Testis (tissue), 2 donors: Measurements from ENCODE around the gene INTS11.

Experiments used
- POLR2A ChIP-seq: fragments of 450-650 bp; IDR thresholded peaks from one replicate; pipeline ENCODE4 v1.6.1; 2017; ENCODE audit warnings: antibody characterized with exemption, mild to moderate bottlenecking, moderate library complexity
- TF ChIP-seq, protein P1 (sequence below), 3 experiments: fragments of 450-650 bp in 2 of 3; fragments of 200-600 bp in 1 of 3; sonication (generic) in 1 of 3; IDR thresholded peaks; one replicate each; pipeline ENCODE4 v1.5.1; 2016 to 2019; ENCODE audit warnings: antibody characterized with exemption in 3 of 3, mild to moderate bottlenecking in 2 of 3, moderate library complexity in 1 of 3

DNA sequence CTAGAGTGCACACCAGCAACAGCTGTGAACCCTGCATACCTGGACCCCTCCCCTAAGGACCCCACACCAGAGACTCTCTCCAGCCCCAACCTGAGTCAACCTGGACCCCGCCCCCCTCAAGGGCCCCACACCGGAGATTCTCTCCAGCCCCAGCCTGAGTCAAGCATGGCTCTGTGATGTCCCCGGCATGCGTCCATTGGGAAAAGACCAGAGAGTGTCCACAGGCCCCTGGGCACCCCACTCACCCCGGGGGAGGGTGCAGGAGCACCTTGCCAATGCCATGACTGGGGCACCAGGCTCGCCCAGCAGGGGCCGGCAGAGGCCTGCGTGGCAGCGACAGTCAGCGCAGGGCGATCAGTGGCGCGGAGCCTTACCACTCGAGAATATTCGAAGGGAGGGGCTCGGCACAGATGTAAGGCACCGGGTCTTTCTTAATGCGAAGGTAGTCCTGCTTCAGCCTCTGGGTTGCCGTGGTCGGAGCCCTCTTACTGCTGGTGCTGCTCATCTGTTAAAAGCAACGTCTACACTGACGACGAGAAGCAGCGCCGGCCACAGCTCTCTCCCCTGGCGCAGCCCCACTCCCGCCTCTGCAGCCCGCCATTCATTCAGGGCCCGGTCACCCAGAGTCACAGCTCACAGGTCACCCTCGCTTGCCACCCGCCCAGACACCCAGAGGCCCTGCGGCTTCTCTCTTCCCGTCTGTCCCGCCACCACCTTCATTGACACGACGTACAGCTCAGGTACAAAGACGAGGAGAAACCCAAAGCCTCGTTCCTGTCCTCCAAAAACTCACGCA is 56.8 kb downstream of the INTS11 start:
- TF ChIP-seq, protein P1, sequence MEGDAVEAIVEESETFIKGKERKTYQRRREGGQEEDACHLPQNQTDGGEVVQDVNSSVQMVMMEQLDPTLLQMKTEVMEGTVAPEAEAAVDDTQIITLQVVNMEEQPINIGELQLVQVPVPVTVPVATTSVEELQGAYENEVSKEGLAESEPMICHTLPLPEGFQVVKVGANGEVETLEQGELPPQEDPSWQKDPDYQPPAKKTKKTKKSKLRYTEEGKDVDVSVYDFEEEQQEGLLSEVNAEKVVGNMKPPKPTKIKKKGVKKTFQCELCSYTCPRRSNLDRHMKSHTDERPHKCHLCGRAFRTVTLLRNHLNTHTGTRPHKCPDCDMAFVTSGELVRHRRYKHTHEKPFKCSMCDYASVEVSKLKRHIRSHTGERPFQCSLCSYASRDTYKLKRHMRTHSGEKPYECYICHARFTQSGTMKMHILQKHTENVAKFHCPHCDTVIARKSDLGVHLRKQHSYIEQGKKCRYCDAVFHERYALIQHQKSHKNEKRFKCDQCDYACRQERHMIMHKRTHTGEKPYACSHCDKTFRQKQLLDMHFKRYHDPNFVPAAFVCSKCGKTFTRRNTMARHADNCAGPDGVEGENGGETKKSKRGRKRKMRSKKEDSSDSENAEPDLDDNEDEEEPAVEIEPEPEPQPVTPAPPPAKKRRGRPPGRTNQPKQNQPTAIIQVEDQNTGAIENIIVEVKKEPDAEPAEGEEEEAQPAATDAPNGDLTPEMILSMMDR (IDR thresholded peaks at IDR 0.05), result no peak
- TF ChIP-seq POLR2A, result no peak
